ENCODE measurements around the gene ANXA4.

DNA sequence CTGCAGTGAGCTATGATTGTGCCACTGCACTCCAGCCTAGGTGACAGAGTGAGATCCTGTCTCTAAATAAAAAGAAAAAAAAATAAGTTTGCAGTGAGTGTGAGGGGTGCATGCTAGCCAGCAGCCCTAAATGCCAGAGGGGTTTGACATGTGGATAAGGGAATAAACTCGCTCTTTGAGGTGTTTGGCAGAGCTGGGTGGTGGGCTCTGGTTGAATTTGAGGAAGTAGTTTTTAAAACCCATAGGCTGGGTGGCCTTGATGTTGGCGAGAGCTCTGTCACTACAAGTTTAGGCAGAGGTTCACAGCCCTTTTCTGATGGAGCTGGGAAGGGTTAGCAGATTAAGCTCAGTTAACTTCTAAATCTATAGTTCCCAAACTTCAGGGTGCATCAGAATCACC, 3.1 kb downstream of the ANXA4 start:
- TF ChIP-seq L3MBTL2 (conservative IDR thresholded peaks at IDR 0.05) (no peak), ARNT (IDR thresholded peaks at IDR 0.05) (no peak)

Data from HEK293T (cell line).